ENCODE measurements around the gene KRT17. TPM values are rescaled to one million over a fixed set of nuclear protein-coding genes. Genes with fewer than 3 reads are reported as not detected.
"Not testable (repeated sequence)": the region's sequence is repeated elsewhere in the genome, so short reads cannot be mapped to it uniquely, and the experiment has no call there.

Gene KRT17
- total RNA-seq, 4 donors from 2014 or later, result 1.5 TPM; not detected in 3

DNA sequence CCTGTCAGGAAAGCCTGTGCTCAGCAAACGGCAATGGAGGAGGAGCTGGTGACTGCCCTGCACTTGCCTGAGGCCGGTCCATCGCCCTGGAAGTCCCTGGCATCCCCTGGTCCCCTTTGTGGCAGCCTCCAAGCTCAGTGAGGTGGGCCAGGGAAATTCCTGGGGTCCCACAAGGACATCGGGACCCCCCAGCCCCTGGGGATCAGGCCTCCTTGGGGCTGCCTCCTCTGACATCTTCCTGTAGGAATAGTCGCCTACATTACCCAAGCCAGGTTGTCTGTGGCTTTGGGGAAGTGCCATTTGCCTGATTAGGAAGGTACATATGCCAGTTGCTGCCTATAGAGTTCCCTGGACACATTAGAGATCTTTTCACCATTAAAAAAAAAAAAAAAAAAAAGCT, 45.4 kb downstream of the KRT17 start:
- Histone ChIP-seq H3K9me3 (no peaks in the 10 kb centered on the region), H3K36me3 (no peaks in the 10 kb centered on the region), H3K4me3 (no peak overlapping the region), H3K27ac (no peak overlapping the region), H3K27me3 (peaks cover 0 to 3% of the 10 kb centered on the region in 2 donors), H3K4me1 (no peaks in the 10 kb centered on the region)
- no peak for DNase-seq (ENCODE audit: low spot score in 2 of 2)
- TF ChIP-seq, protein P1, sequence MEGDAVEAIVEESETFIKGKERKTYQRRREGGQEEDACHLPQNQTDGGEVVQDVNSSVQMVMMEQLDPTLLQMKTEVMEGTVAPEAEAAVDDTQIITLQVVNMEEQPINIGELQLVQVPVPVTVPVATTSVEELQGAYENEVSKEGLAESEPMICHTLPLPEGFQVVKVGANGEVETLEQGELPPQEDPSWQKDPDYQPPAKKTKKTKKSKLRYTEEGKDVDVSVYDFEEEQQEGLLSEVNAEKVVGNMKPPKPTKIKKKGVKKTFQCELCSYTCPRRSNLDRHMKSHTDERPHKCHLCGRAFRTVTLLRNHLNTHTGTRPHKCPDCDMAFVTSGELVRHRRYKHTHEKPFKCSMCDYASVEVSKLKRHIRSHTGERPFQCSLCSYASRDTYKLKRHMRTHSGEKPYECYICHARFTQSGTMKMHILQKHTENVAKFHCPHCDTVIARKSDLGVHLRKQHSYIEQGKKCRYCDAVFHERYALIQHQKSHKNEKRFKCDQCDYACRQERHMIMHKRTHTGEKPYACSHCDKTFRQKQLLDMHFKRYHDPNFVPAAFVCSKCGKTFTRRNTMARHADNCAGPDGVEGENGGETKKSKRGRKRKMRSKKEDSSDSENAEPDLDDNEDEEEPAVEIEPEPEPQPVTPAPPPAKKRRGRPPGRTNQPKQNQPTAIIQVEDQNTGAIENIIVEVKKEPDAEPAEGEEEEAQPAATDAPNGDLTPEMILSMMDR (IDR thresholded peaks at IDR 0.05), result no peak
- TF ChIP-seq EP300 (IDR thresholded peaks at IDR 0.05) (no peak), POLR2A (IDR thresholded peaks at IDR 0.05) (no peak)
- 57 to 75% methylated on average over 5 of the region's 5 CpGs for WGBS, 2 donors

DNA sequence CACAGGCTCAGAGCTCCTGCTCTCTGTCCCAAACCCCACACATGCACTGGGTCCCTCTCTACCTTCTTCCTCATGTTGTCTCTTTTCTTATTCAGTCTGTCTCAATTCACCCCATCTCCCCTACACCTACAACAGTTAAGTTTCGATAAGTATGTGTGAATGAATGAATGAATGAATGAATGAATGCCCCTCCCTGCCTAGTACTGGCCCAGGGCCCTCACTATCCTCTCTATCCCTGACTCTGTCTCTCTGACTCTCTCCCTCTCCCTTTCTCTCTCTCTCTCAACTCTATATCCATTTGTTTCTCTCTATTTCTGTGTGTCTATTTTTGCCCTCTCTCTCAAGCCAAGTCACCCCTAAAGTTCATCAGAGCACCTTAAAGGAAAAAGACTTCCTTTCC, 45.8 kb downstream of the KRT17 start:
- no peak overlapping the region for H3K4me3 ChIP-seq
- H3K36me3 ChIP-seq, result no peaks in the 10 kb centered on the region
- H3K27me3 ChIP-seq, result peaks cover 0 to 7% of the 10 kb centered on the region in 2 donors
- 88 to 90% methylated on average over 1 of the region's 1 CpG for WGBS, 2 donors
- no peak overlapping the region for H3K27ac ChIP-seq
- H3K9me3 ChIP-seq, result no peaks in the 10 kb centered on the region
- no peak for DNase-seq (ENCODE audit: low spot score in 2 of 2)
- TF ChIP-seq POLR2A (IDR thresholded peaks at IDR 0.05) (no peak), EP300 (IDR thresholded peaks at IDR 0.05) (no peak)
- TF ChIP-seq, protein P1 (IDR thresholded peaks at IDR 0.05), result no peak
- no peaks in the 10 kb centered on the region for H3K4me1 ChIP-seq

DNA sequence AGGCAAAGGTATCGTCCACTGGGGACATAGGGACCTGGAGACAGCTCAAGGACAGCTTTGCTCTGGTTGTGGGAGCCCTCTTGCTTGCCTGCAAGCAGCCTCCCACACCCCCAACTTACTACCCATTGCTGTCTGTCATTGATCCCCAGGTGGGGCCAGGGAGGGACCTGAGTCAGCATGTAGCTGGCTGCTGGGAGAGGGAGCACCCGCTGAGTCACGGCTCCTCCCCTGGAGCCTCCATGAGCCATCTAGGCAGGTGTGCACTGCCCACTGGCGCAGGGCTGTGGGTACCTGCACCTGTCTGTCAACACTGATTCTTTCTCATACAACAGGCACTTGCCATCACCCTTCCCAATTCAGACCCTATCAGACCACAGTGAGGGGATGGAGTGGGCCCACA, 47.6 kb downstream of the KRT17 start:
- not testable (repeated sequence) for H3K36me3 ChIP-seq; H3K9me3 ChIP-seq; H3K27ac ChIP-seq; DNase-seq (ENCODE audit: low spot score in 2 of 2); H3K4me3 ChIP-seq; H3K4me1 ChIP-seq
- WGBS, 2 donors, result 90 to 93% methylated on average over 2 to 4 of the region's 4 CpGs
- H3K27me3 ChIP-seq, result peaks cover 0 to 24% of the 10 kb centered on the region in 2 donors

DNA sequence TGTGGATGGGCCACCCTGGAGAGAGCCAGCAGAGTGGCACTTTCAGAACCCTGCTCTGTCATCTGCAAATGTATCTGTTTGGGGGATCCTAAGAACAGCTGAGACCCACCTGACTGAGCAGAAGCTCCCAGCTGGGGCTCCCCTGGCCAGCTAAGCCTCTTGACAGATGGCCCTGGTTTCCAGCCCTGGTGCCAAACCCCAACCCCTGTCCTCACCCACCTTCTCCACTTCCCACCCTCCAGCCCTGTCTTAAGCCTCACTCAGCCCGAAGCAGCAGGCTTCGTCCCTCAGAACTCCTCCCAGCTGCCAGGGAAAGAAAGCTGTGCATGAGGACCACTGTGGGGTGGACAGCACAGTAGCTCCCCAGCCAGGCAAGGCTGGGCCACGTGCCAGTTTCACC, 49.0 kb downstream of the KRT17 start:
- 60 to 71% methylated on average over 3 of the region's 3 CpGs for WGBS, 2 donors
- H3K4me3 ChIP-seq, result no peak overlapping the region
- H3K27ac ChIP-seq, result no peak overlapping the region
- no peaks in the 10 kb centered on the region for H3K9me3 ChIP-seq
- no peaks in the 10 kb centered on the region for H3K4me1 ChIP-seq
- no peak for DNase-seq (ENCODE audit: low spot score in 2 of 2)
- H3K36me3 ChIP-seq, result no peaks in the 10 kb centered on the region
- TF ChIP-seq EP300 (IDR thresholded peaks at IDR 0.05), result no peak
- no peak for TF ChIP-seq POLR2A (IDR thresholded peaks at IDR 0.05)
- TF ChIP-seq, protein P1 (IDR thresholded peaks at IDR 0.05), result no peak
- peaks cover 0 to 32% of the 10 kb centered on the region in 2 donors for H3K27me3 ChIP-seq

- DNase-seq (ENCODE audit: low spot score in 2 of 2), result no peak
- no peaks in the 10 kb centered on the region for H3K9me3 ChIP-seq
- TF ChIP-seq, protein P1 (IDR thresholded peaks at IDR 0.05), result no peak
- TF ChIP-seq EP300 (IDR thresholded peaks at IDR 0.05) (no peak), POLR2A (IDR thresholded peaks at IDR 0.05) (no peak)
- no peak within 1 kb of the TSS for H3K27ac ChIP-seq
- no peak within 1 kb of the TSS for H3K4me3 ChIP-seq
- WGBS, 2 donors, result 38 to 48% methylated on average over 17 to 23 of the region's 24 CpGs
- peaks cover 0 to 32% of the 10 kb centered on the region in 2 donors for H3K27me3 ChIP-seq
- H3K4me1 ChIP-seq, result no peaks in the 10 kb centered on the region
- no peaks in the 10 kb centered on the region for H3K36me3 ChIP-seq
These were observed 52.6 kb downstream of the KRT17 start, which contains the start of gene KRT9 for GRCh38 chr17:41571561-41572434. Gene KRT9 (minus strand): TSS chr17:41572059. CDS start chr17:41571992, 67 bp downstream.

Other genes with a start within 250 kb of the KRT17 start
- gene KRT34, start 242.3 kb downstream of the KRT17 start, total RNA-seq, result not detected
- gene KRT31, start 227.0 kb downstream of the KRT17 start, total RNA-seq, result not detected
- gene KRT37, start 200.0 kb downstream of the KRT17 start, total RNA-seq, result not detected
- gene KRT38, start 183.6 kb downstream of the KRT17 start, total RNA-seq, result not detected
- gene KRT32, start 157.2 kb downstream of the KRT17 start, total RNA-seq, result under 1 TPM in 1 of 4 donors, not detected in 3; 0.21 TPM
- not detected for gene KRT35, start 143.4 kb downstream of the KRT17 start, total RNA-seq
- under 1 TPM in 1 of 4 donors, not detected in 3; 0.42 TPM for gene KRT36, start 134.7 kb downstream of the KRT17 start, total RNA-seq
- gene KRT13, start 119.0 kb downstream of the KRT17 start, total RNA-seq, result under 1 TPM in 1 of 4 donors, not detected in 3; 0.42 TPM
- gene KRT15, start 105.7 kb downstream of the KRT17 start, total RNA-seq, result 1 to 10 TPM in 1 of 4 donors, under 1 TPM in 2, not detected in 1; 0.42 to 4.2 (median 0.78) TPM
- 1,000 to 10,000 TPM in 2 of 4 donors, 100 to 1,000 TPM in 1, 10 to 100 TPM in 1; 85.5 to 1,774 (median 1,323) TPM for gene KRT19, start 96.3 kb downstream of the KRT17 start, total RNA-seq
- gene KRT9, start 52.5 kb downstream of the KRT17 start, total RNA-seq, result not detected
- 10 to 100 TPM in 3 of 4 donors, 1 to 10 TPM in 1; 8.4 to 57.8 (median 34.0) TPM for gene KRT14, start 37.7 kb downstream of the KRT17 start, total RNA-seq
- gene KRT16, start 11.8 kb downstream of the KRT17 start, total RNA-seq, result 10 to 100 TPM in 1 of 4 donors, 1 to 10 TPM in 2, not detected in 1; 2.4 to 12.6 (median 6.6) TPM
- gene EIF1, start 64.3 kb upstream of the KRT17 start, total RNA-seq, result 100 to 1,000 TPM; 172 to 458 (median 243) TPM
- gene GAST, start 87.8 kb upstream of the KRT17 start, total RNA-seq, result not detected
- gene HAP1, start 110.1 kb upstream of the KRT17 start, total RNA-seq, result 1 to 10 TPM in 1 of 4 donors, under 1 TPM in 1, not detected in 2; 0.98 to 1.8 TPM
- gene JUP, start 162.1 kb upstream of the KRT17 start, total RNA-seq, result 10 to 100 TPM; 42.9 to 57.7 (median 51.6) TPM
- gene P3H4, start 187.4 kb upstream of the KRT17 start, total RNA-seq, result 10 to 100 TPM; 14.7 to 23.9 (median 22.0) TPM
- gene FKBP10, start 188.4 kb upstream of the KRT17 start, total RNA-seq, result 100 to 1,000 TPM in 1 of 4 donors, 10 to 100 TPM in 3; 47.9 to 103 (median 77.4) TPM
- 10 to 100 TPM; 31.0 to 77.1 (median 33.0) TPM for gene NT5C3B, start 211.7 kb upstream of the KRT17 start, total RNA-seq
- not detected for gene KLHL10, start 213.2 kb upstream of the KRT17 start, total RNA-seq
- 10 to 100 TPM; 27.3 to 42.2 (median 32.7) TPM for gene KLHL11, start 240.8 kb upstream of the KRT17 start, total RNA-seq